Thoracic aorta (tissue), 2 donors: ENCODE measurements around the gene CACNA1F. TPM values are rescaled to one million over a fixed set of nuclear protein-coding genes. Genes with fewer than 3 reads are reported as not detected.

Source experiments
- ATAC-seq: fragments of 150-250 bp; one replicate; pipeline ENCODE4 v1.8.0; 2017; ENCODE audit warnings: low read depth; ENCODE audit not compliant: insufficient number of reproducible peaks, low FRiP score
- DNase-seq: peaks from one replicate; pipeline ENCODE4 v3.0.0-alpha.2; 2020; ENCODE audit warnings: low spot score
- H3K27ac ChIP-seq, 2 donors: fragments of 200-600 bp; sonication (generic); 1 replicate in 1 of 2; 2 replicates in 1 of 2; pipeline ENCODE4 v1.5.1; 2016; ENCODE audit warnings: mild to moderate bottlenecking in 2 of 2, moderate library complexity in 2 of 2
- H3K27me3 ChIP-seq: fragments of 200-600 bp; sonication (generic); replicated peaks from 2 replicates; pipeline ENCODE4 v1.6.0; 2016; ENCODE audit warnings: mild to moderate bottlenecking; ENCODE audit not compliant: insufficient read depth
- H3K36me3 ChIP-seq: fragments of 200-600 bp; sonication (generic); one replicate; pipeline ENCODE4 v1.5.1; 2016
- H3K4me1 ChIP-seq, 2 donors: fragments of 200-600 bp; sonication (generic); 1 replicate in 1 of 2; 2 replicates in 1 of 2; pipeline versions ENCODE4 v1.5.1 to v1.6.0; 2016; ENCODE audit warnings: low read depth in 2 of 2, mild to moderate bottlenecking in 1 of 2; ENCODE audit not compliant: control insufficient read depth in 1 of 2
- H3K4me3 ChIP-seq: fragments of 200-600 bp; sonication (generic); 2 replicates; pipeline ENCODE4 v1.5.1; 2016; ENCODE audit warnings: mild to moderate bottlenecking
- H3K9me3 ChIP-seq: fragments of 200-600 bp; sonication (generic); 2 replicates; pipeline ENCODE4 v1.5.1; 2016
- total RNA-seq, 2 donors: library from RNA; depleted of rRNA; stranded (reverse); fragments of >200 nt; gene quantifications; one replicate each; pipeline versions ENCODE4 v1.1.0 to v1.2.3, GENCODE V29; 2016
- TF ChIP-seq, protein P1 (sequence below): fragments of 200-600 bp; sonication (generic); IDR thresholded peaks from one replicate; pipeline ENCODE4 v1.5.1; 2019; ENCODE audit warnings: antibody characterized with exemption

CACNA1F gene
- total RNA-seq, 2 donors from 2014 or later: 0.81 TPM; not detected in 1

DNA sequence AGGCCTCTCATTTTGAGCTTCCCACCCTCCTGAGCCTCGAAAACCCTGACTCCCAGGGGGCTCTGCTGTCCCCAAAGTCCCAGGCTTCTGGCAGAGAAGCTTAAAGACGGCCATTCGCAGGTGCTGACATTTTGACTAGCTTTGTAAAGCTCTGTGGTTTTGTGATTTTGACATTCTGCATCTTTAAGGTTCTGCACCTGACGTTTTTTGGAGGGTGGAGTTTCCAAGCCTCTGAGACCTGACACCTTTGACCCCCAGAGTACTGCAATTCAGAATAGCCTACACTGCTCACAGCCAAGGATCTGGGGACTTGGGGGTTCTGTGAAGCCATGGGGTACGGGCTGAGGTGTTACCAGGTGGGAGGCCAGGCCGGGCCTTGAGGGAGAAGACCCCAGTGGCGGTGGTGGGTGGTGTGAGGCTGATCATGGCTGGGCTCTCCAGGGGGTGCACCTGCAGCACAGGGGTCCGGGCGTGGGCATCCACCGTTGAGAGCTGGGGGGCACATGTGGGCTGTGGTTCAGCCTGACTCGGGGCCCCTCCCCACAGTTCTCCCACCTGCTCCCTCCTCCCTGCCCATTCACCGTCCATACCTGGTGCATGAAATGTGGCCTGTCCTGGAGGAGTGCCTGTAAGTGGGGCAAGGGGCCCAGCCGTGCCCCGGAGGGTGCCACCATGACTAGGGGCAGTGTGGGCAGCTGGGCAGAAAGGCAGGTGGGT is 24.1 kb upstream of the CACNA1F start:
- no peak overlapping the region for H3K4me3 ChIP-seq
- TF ChIP-seq, protein P1, sequence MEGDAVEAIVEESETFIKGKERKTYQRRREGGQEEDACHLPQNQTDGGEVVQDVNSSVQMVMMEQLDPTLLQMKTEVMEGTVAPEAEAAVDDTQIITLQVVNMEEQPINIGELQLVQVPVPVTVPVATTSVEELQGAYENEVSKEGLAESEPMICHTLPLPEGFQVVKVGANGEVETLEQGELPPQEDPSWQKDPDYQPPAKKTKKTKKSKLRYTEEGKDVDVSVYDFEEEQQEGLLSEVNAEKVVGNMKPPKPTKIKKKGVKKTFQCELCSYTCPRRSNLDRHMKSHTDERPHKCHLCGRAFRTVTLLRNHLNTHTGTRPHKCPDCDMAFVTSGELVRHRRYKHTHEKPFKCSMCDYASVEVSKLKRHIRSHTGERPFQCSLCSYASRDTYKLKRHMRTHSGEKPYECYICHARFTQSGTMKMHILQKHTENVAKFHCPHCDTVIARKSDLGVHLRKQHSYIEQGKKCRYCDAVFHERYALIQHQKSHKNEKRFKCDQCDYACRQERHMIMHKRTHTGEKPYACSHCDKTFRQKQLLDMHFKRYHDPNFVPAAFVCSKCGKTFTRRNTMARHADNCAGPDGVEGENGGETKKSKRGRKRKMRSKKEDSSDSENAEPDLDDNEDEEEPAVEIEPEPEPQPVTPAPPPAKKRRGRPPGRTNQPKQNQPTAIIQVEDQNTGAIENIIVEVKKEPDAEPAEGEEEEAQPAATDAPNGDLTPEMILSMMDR: no peak
- no peak overlapping the region for H3K27ac ChIP-seq
- H3K27me3 ChIP-seq: no peaks in the 10 kb centered on the region
- H3K9me3 ChIP-seq: no peaks in the 10 kb centered on the region
- DNase-seq (no peak), ATAC-seq (no peak)
- H3K4me1 ChIP-seq: no peaks in the 10 kb centered on the region
- H3K36me3 ChIP-seq: no peaks in the 10 kb centered on the region

- Histone ChIP-seq H3K27ac (no peak overlapping the region), H3K9me3 (no peaks in the 10 kb centered on the region), H3K4me1 (no peaks in the 10 kb centered on the region), H3K27me3 (no peaks in the 10 kb centered on the region), H3K36me3 (no peaks in the 10 kb centered on the region), H3K4me3 (no peak overlapping the region)
- TF ChIP-seq, protein P1: no peak
- DNase-seq (no peak), ATAC-seq (no peak)
Observed at GRCh38 chrX:49256268-49256995, 23.3 kb upstream of the CACNA1F start.

DNA sequence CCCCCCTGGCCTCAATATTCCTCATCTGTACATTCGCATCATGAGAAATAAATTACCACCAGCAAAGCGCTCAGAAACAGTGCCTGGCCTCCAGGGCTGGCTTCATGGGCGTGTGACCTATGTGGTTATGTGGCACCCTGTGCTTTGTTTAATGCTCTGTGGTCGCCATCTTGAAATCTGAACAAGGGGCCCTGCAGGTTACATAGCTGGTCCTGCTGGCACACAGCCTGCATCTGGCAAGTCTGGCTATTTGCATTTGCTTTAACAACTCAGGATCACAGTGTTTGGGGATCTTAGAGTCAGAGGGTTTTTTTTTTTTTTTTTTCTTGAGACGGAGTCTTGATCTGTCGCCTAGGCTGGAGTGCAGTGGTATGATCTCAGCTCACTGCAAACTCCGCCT is 21.5 kb upstream of the CACNA1F start:
- Histone ChIP-seq H3K27me3 (no peaks in the 10 kb centered on the region), H3K27ac (no peak overlapping the region), H3K36me3 (peaks cover 2% of the 10 kb centered on the region), H3K9me3 (no peaks in the 10 kb centered on the region), H3K4me3 (no peak overlapping the region), H3K4me1 (no peaks in the 10 kb centered on the region)
- ATAC-seq (no peak), DNase-seq (no peak)
- TF ChIP-seq, protein P1: no peak

DNA sequence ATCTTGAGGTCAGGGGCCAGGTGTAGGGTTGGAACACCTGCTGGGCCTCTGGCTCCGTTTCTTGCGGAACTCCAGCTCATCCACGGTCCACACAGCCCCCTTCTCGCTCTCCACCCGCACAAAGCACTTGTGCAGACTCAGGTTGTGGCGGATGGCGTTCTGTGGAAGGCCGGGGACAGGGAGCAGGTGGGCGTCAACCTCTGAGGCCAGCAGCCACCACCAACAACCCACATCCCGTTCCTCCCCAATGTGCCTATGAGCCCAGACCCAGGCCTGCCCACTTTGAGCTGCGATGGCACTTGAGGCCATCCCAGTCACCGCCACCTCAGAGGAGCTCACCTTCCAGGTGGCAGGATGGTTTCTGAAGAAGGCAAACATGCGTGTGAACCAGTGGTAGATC is 18.2 kb upstream of the CACNA1F start:
- ATAC-seq: no peak
- Histone ChIP-seq H3K9me3 (no peaks in the 10 kb centered on the region), H3K27me3 (no peaks in the 10 kb centered on the region), H3K27ac (no peak overlapping the region), H3K4me3 (no peak overlapping the region), H3K4me1 (no peaks in the 10 kb centered on the region), H3K36me3 (peaks cover 2% of the 10 kb centered on the region)
- DNase-seq: no peak
- TF ChIP-seq, protein P1: no peak

GRCh38 chrX:49250578-49250977 is 17.4 kb upstream of the CACNA1F start:
- no peak overlapping the region for H3K27ac ChIP-seq
- ATAC-seq (no peak), DNase-seq (no peak)
- no peaks in the 10 kb centered on the region for H3K4me1 ChIP-seq
- H3K4me3 ChIP-seq: no peak overlapping the region
- no peaks in the 10 kb centered on the region for H3K9me3 ChIP-seq
- H3K27me3 ChIP-seq: no peaks in the 10 kb centered on the region
- peaks cover 2% of the 10 kb centered on the region for H3K36me3 ChIP-seq
- TF ChIP-seq, protein P1: no peak
